ENCODE results near the gene UBE2L5. TPM values are rescaled to one million over a fixed set of nuclear protein-coding genes. Genes with fewer than 3 reads are reported as not detected.

Gene UBE2L5
- total and polyA plus RNA-seq, 2 of the 13 experiments (the other 11 are each of a cell fraction or from before 2014, with no cell fraction given), result 0.13 TPM; not detected in 1

DNA sequence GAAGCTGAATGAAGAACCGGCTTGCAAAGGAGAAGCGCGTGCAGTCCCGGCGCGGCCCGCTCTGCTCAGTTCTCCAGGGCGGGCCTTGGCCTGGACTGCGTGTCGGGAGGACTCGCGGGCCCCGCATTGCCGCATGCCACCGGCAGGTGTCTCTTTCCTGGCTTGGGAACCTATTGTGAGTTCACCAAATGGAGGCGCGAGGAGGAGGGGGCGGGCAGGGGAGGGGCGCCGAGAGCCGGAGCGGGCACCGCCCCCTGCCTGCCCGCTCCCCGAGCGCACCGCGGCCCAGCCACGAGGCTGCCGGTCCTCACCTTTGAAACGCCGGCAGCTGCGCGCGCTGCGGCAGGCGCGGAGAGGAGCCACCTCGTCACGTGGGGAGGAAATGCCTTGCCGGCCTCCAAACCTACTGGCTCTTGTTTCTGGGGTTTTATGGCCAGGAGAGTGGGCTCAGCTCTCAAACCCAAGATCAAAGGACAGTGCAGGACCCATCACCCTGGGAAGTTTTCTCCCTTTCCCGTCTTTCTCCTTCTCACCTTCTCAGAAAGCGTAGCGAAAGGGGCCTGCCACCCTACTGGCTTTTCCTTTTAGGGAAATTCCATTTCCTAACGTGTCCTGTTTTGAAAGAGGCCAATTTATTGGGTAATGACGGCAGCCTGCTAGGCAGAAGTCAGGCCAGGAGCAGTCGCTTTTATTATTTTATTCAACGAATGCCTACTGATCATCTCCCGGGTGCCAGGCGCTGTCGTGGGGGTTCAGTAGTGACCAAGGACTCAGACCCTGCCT is 13.8 kb upstream of the UBE2L5 start (continued):
- TF ChIP-seq ZNF530 (CRISPR knock-in tag; IDR thresholded peaks at IDR 0.05; ENCODE audit: low read depth), result no peak
- TF ChIP-seq MXD4 (CRISPR knock-in tag; IDR thresholded peaks at IDR 0.05), result peak; percentile 84
- TF ChIP-seq ZNF687 (CRISPR knock-in tag; IDR thresholded peaks at IDR 0.05), result peak; percentile 96
- TF ChIP-seq DMTF1 (CRISPR knock-in tag; IDR thresholded peaks at IDR 0.05), result 0 out of 2 replicates have a peak, but pooled peaks have one; percentile 37
- no peak for TF ChIP-seq ZNF432 (CRISPR knock-in tag; IDR thresholded peaks at IDR 0.05; ENCODE audit: borderline replicate concordance)
- no peak for TF ChIP-seq PRDM4 (CRISPR knock-in tag; IDR thresholded peaks at IDR 0.05; ENCODE audit: borderline replicate concordance)
- TF ChIP-seq XBP1 (CRISPR knock-in tag; IDR thresholded peaks at IDR 0.05), result no peak
- peak; percentile 64; the same call in 1 of the 2 replicates for TF ChIP-seq ZNF224 (CRISPR knock-in tag; IDR thresholded peaks at IDR 0.05)
- TF ChIP-seq RORA (CRISPR knock-in tag; IDR thresholded peaks at IDR 0.05), result no peak
- TF ChIP-seq EEA1 (CRISPR knock-in tag; IDR thresholded peaks at IDR 0.05; ENCODE audit: borderline replicate concordance), result peak; percentile 84; the same call in 1 of the 2 replicates
- 0 out of 2 replicates have a peak, but pooled peaks have one; percentile 28 for TF ChIP-seq ZNF75D (CRISPR knock-in tag; IDR thresholded peaks at IDR 0.05; ENCODE audit: borderline replicate concordance)
- TF ChIP-seq ZNF724P (CRISPR knock-in tag; IDR thresholded peaks at IDR 0.05; ENCODE audit: borderline replicate concordance), result no peak
- TF ChIP-seq, protein P1, sequence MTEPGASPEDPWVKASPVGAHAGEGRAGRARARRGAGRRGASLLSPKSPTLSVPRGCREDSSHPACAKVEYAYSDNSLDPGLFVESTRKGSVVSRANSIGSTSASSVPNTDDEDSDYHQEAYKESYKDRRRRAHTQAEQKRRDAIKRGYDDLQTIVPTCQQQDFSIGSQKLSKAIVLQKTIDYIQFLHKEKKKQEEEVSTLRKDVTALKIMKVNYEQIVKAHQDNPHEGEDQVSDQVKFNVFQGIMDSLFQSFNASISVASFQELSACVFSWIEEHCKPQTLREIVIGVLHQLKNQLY (CRISPR knock-in tag; IDR thresholded peaks at IDR 0.05), result peak; percentile 70
- peak; percentile 70; the same call in 1 of the 2 replicates for TF ChIP-seq BORCS8-MEF2B (CRISPR knock-in tag; IDR thresholded peaks at IDR 0.05)
- peak; percentile 12; the same call in 1 of the 2 replicates for TF ChIP-seq ZMYM3 (CRISPR knock-in tag; IDR thresholded peaks at IDR 0.05)
- no peak for TF ChIP-seq MBD4 (IDR thresholded peaks at IDR 0.05; ENCODE audit: borderline replicate concordance, low read length)
- no peak for TF ChIP-seq ZNF570 (CRISPR knock-in tag; IDR thresholded peaks at IDR 0.05; ENCODE audit: borderline replicate concordance)
- TF ChIP-seq KLF16 (CRISPR knock-in tag; IDR thresholded peaks at IDR 0.05), result peak in 1 of 2 experiments; percentile 65; a peak in 1 of 4 replicates

Data from HepG2 (cell line).